NCI-H460 (cell line): ENCODE data around the gene HOXA9. TPM values are rescaled to one million over a fixed set of nuclear protein-coding genes. Genes with fewer than 3 reads are reported as not detected.

Experiments used
- DNase-seq: peaks from one replicate; pipeline ENCODE4 v3.0.0-alpha.2; 2016; ENCODE audit warnings: low read depth; ENCODE audit errors: extremely low read depth
- small RNA-seq, 2 experiments: library from RNA; depleted of rRNA; stranded (forward); fragments of <200 nt; gene quantifications; one replicate each; pipeline ENCODE3, GENCODE V24; 2014
- total RNA-seq: library from RNA; depleted of rRNA; stranded (reverse); fragments of >200 nt; shearing (Covaris generic); gene quantifications from 2 replicates; pipeline ENCODE4 v1.2.3, GENCODE V29; 2014; rRNA removed

Gene HOXA9
- total RNA-seq, 1 experiment from 2014 or later, result 7.8 TPM

- no peak for DNase-seq
Observed at GRCh38 chr7:27116962-27117886, 48.1 kb downstream of the HOXA9 start.

- no peak for DNase-seq
Observed at GRCh38 chr7:27116031-27116961, 49.0 kb downstream of the HOXA9 start.

DNA sequence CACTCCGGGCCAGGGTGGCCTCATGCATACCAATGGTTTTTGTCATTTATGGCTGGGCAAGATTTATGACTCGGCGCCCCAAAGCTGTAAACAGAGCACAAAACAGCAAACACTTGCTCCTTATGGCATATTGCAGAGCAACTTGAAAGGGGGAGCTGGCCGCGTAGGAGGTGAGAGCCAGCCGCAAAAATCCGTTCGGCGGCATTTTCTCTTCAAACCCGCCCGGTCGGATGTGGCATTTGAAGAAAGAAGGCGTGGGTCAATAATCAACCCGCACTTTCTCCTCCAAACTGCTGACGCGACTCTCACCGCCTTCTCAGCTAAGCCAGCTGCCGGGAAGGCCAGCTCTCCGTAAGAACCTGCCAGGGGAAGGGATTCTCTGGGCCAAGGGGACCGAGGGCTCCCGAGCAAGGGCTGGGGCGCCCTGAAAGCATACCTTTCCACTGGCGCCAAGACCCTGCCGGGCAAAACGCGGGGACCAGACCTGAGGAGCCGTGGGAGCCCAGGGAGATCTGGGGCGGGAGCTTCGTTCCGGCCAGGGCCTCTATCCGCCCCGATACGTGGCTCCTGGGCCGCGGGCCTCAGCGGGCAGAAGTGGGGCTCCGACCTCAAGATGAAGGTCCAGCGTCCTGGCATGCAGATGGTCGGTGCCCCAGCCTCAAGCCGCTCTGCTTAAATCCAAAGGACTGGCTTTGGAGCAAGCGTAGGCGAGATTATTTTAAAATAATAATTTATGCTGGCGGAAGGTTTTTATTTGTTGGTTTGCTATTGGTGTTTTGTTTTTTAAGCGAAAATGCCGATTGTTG lies 49.9 kb downstream of the HOXA9 start:
- peak; percentile 67 for DNase-seq

- no peak for DNase-seq
Observed at GRCh38 chr7:27114881-27115220, 50.5 kb downstream of the HOXA9 start.

DNA sequence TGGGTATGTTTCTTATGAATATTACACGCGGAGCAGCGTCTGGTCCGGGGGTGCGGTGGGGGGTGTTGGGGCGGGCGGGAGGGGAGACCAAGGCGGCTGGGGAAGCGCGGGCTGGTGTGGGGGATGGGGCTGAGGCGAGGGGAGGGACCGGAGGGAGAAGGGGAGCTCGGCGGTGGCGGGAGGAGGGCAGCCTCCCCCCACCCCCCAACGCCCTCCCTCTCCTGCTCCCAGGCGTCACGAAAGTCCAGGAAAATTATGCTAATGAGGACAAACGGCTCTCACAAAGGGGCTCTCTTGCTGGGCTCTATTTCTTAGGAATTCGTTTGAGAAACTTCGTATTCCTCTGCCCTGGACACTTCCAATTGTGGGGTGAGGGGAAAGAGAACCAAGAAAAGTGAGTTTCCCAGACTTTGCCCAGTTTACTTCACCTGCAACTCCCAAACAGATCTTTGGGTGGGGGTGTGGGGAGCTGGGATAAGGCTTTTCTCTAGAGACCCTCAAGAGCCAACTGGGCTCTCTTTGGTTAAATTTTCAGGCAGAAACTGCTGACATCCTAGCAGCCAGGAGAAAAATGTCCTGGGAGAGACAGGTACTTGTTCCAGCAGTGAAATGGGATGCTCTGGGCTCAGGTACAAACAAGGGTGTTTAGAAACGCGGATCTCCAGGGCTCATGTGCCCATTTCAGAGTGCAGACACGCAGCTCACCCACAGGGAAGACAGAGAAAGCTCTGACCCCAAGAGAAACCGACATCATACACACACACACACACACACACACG lies 51.2 kb downstream of the HOXA9 start:
- DNase-seq, result peak; percentile 64

- peak; percentile 73 for DNase-seq
Observed at GRCh38 chr7:27112955-27113949, 52.1 kb downstream of the HOXA9 start.

Small RNA genes lying within 50 kb of the gene (small RNA-seq; reads per million reads assigned to genes)
- gene AC004080.5, result 0 reads per million in 2 experiments
- 0 reads per million in 2 experiments for gene RF02140
- 0 reads per million in 2 experiments for gene RF02141

Other genes starting within 250 kb of the HOXA9 start
- gene HOXA1, start 69.5 kb downstream of the HOXA9 start, total RNA-seq, result 0.87 TPM in 1 of 2 replicates, not detected in the other
- gene HOXA2, start 62.9 kb downstream of the HOXA9 start, total RNA-seq, result 1.8 and 3.0 TPM in 2 replicates
- 0.57 and 0.61 TPM in 2 replicates for gene HOXA4, start 34.8 kb downstream of the HOXA9 start, total RNA-seq
- 7.5 and 12.8 TPM in 2 replicates for gene HOXA5, start 21.9 kb downstream of the HOXA9 start, total RNA-seq
- 6.7 and 8.3 TPM in 2 replicates for gene HOXA6, start 17.8 kb downstream of the HOXA9 start, total RNA-seq
- gene HOXA3, start 13.0 kb downstream of the HOXA9 start, total RNA-seq, result 4.4 and 5.8 TPM in 2 replicates
- 3.8 and 4.1 TPM in 2 replicates for gene HOXA7, start 8.9 kb downstream of the HOXA9 start, total RNA-seq
- gene HOXA10, start 8.8 kb upstream of the HOXA9 start, total RNA-seq, result 9.8 and 11.9 TPM in 2 replicates
- gene HOXA11, start 19.7 kb upstream of the HOXA9 start, total RNA-seq, result 6.7 and 7.1 TPM in 2 replicates
- gene HOXA13, start 34.6 kb upstream of the HOXA9 start, total RNA-seq, result 1.9 and 2.7 TPM in 2 replicates
- 0.12 TPM in 1 of 2 replicates, not detected in the other for gene EVX1, start 77.3 kb upstream of the HOXA9 start, total RNA-seq